Measurements from ENCODE around the gene TMEM175.

GRCh38 chr4:911871-912490 lies 20.3 kb upstream of the TMEM175 start:
- TF ChIP-seq JUN (CRISPR knock-in tag; IDR thresholded peaks at IDR 0.05) (no peak), POLR2A (IDR thresholded peaks at IDR 0.05; ENCODE audit: insufficient read depth in 1 of 2, low read depth in 2 of 2, low read length in 2 of 2) (no peak), FOXP4 (CRISPR knock-in tag; IDR thresholded peaks at IDR 0.05) (no peak), ZNF460 (CRISPR knock-in tag; IDR thresholded peaks at IDR 0.05; ENCODE audit: borderline replicate concordance) (no peak), TRIM24 (CRISPR knock-in tag; IDR thresholded peaks at IDR 0.05) (no peak), NFRKB (IDR thresholded peaks at IDR 0.05) (no peak), HNRNPK (IDR thresholded peaks at IDR 0.05; ENCODE audit: low read depth, low read length, poor library complexity, severe bottlenecking) (no peak), ESRRA (CRISPR knock-in tag; IDR thresholded peaks at IDR 0.05; ENCODE audit: low read depth) (no peak), SAP130 (CRISPR knock-in tag; IDR thresholded peaks at IDR 0.05; ENCODE audit: low read depth) (no peak), ZNF121 (CRISPR knock-in tag; IDR thresholded peaks at IDR 0.05) (no peak), ZNF605 (CRISPR knock-in tag; IDR thresholded peaks at IDR 0.05) (no peak)
- TF ChIP-seq, protein P1, sequence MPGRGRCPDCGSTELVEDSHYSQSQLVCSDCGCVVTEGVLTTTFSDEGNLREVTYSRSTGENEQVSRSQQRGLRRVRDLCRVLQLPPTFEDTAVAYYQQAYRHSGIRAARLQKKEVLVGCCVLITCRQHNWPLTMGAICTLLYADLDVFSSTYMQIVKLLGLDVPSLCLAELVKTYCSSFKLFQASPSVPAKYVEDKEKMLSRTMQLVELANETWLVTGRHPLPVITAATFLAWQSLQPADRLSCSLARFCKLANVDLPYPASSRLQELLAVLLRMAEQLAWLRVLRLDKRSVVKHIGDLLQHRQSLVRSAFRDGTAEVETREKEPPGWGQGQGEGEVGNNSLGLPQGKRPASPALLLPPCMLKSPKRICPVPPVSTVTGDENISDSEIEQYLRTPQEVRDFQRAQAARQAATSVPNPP (CRISPR knock-in tag; IDR thresholded peaks at IDR 0.05) = no peak
- TF ChIP-seq, protein P2, sequence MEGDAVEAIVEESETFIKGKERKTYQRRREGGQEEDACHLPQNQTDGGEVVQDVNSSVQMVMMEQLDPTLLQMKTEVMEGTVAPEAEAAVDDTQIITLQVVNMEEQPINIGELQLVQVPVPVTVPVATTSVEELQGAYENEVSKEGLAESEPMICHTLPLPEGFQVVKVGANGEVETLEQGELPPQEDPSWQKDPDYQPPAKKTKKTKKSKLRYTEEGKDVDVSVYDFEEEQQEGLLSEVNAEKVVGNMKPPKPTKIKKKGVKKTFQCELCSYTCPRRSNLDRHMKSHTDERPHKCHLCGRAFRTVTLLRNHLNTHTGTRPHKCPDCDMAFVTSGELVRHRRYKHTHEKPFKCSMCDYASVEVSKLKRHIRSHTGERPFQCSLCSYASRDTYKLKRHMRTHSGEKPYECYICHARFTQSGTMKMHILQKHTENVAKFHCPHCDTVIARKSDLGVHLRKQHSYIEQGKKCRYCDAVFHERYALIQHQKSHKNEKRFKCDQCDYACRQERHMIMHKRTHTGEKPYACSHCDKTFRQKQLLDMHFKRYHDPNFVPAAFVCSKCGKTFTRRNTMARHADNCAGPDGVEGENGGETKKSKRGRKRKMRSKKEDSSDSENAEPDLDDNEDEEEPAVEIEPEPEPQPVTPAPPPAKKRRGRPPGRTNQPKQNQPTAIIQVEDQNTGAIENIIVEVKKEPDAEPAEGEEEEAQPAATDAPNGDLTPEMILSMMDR (CRISPR knock-in tag; IDR thresholded peaks at IDR 0.05) = no peak
- TF ChIP-seq, protein P3, sequence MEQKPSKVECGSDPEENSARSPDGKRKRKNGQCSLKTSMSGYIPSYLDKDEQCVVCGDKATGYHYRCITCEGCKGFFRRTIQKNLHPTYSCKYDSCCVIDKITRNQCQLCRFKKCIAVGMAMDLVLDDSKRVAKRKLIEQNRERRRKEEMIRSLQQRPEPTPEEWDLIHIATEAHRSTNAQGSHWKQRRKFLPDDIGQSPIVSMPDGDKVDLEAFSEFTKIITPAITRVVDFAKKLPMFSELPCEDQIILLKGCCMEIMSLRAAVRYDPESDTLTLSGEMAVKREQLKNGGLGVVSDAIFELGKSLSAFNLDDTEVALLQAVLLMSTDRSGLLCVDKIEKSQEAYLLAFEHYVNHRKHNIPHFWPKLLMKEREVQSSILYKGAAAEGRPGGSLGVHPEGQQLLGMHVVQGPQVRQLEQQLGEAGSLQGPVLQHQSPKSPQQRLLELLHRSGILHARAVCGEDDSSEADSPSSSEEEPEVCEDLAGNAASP (CRISPR knock-in tag; IDR thresholded peaks at IDR 0.05; ENCODE audit: borderline replicate concordance) = no peak

Measured in HepG2 (cell line).